HepG2 (cell line): ENCODE data around the gene PTPRQ.

Experiments
- HOXD1 ChIP-seq: sonication (generic); formaldehyde crosslinking; IDR thresholded peaks from 2 replicates; pipeline ENCODE4 v1.5.0; 2020; ENCODE audit warnings: missing genetic modification reagents
- RFX5 ChIP-seq: IDR thresholded peaks from 2 replicates; pipeline ENCODE4 v1.6.1; 2011; ENCODE audit warnings: low read depth, low read length, improper control_type of control experiment
- ZNF496 ChIP-seq: sonication (generic); formaldehyde crosslinking; IDR thresholded peaks from 2 replicates; pipeline ENCODE4 v1.8.1; 2023; ENCODE audit warnings: mild to moderate bottlenecking, moderate library complexity, missing genetic modification reagents; ENCODE audit not compliant: insufficient replicate concordance

GRCh38 chr12:80517655-80518054, 73.6 kb downstream of the PTPRQ start:
- TF ChIP-seq HOXD1 (CRISPR knock-in tag), result no peak
- no peak for TF ChIP-seq ZNF496 (CRISPR knock-in tag)
- TF ChIP-seq RFX5, result no peak
